ENCODE measurements around the gene CNTN4. TPM values are rescaled to one million over a fixed set of nuclear protein-coding genes. Genes with fewer than 3 reads are reported as not detected.
"Not testable (repeated sequence)": the region's sequence is repeated elsewhere in the genome, so short reads cannot be mapped to it uniquely, and the experiment has no call there.

CNTN4 gene
- total RNA-seq, 1 donor from 2014 or later = 22.1 TPM

GRCh38 chr3:2985479-2985878, 886.8 kb downstream of the CNTN4 start:
- no peak overlapping the region for H3K4me3 ChIP-seq
- DNase-seq (ENCODE audit: extremely low spot score in 2 of 2) = no peak
- TF ChIP-seq POLR2AphosphoS5 (IDR thresholded peaks at IDR 0.05; ENCODE audit: insufficient read depth in 1 of 2, low read depth in 1 of 2) (no peak), POLR2A (IDR thresholded peaks at IDR 0.05) (no peak), CTCF (IDR thresholded peaks at IDR 0.05) (no peak)
- H3K27me3 ChIP-seq = no peaks in the 10 kb centered on the region
- no peaks in the 10 kb centered on the region for H3K4me1 ChIP-seq
- intact Hi-C loops (cut with DNase I) = no loop called here
- H3K27ac ChIP-seq = no peak overlapping the region
- no peaks in the 10 kb centered on the region for H3K9me3 ChIP-seq
- H3K36me3 ChIP-seq = no peaks in the 10 kb centered on the region

- no peak for DNase-seq (ENCODE audit: extremely low spot score in 2 of 2)
- TF ChIP-seq CTCF (IDR thresholded peaks at IDR 0.05) (no peak), POLR2A (IDR thresholded peaks at IDR 0.05) (no peak), POLR2AphosphoS5 (IDR thresholded peaks at IDR 0.05; ENCODE audit: insufficient read depth in 1 of 2, low read depth in 1 of 2) (no peak)
- intact Hi-C loops (cut with DNase I) = no loop called here
- Histone ChIP-seq H3K9me3 (no peaks in the 10 kb centered on the region), H3K27me3 (no peaks in the 10 kb centered on the region), H3K27ac (no peak overlapping the region), H3K36me3 (no peaks in the 10 kb centered on the region), H3K4me3 (no peak overlapping the region), H3K4me1 (no peaks in the 10 kb centered on the region)
Measured at GRCh38 chr3:2992534-2992933, 893.9 kb downstream of the CNTN4 start.

- H3K27me3 ChIP-seq; H3K4me3 ChIP-seq; H3K36me3 ChIP-seq; DNase-seq (ENCODE audit: extremely low spot score in 2 of 2); H3K4me1 ChIP-seq; H3K27ac ChIP-seq; intact Hi-C loops (cut with DNase I); H3K9me3 ChIP-seq: not testable (repeated sequence)
Measured at GRCh38 chr3:2993130-2993529, 894.5 kb downstream of the CNTN4 start.

- TF ChIP-seq POLR2AphosphoS5 (IDR thresholded peaks at IDR 0.05; ENCODE audit: insufficient read depth in 1 of 2, low read depth in 1 of 2) (no peak), CTCF (IDR thresholded peaks at IDR 0.05) (no peak), POLR2A (IDR thresholded peaks at IDR 0.05) (no peak)
- Histone ChIP-seq H3K27ac (no peak overlapping the region), H3K4me1 (no peaks in the 10 kb centered on the region), H3K9me3 (no peaks in the 10 kb centered on the region), H3K4me3 (no peak overlapping the region), H3K36me3 (no peaks in the 10 kb centered on the region), H3K27me3 (no peaks in the 10 kb centered on the region)
- no peak for DNase-seq (ENCODE audit: extremely low spot score in 2 of 2)
- intact Hi-C loops (cut with DNase I) = no loop called here
Measured at GRCh38 chr3:2993736-2994135, 895.1 kb downstream of the CNTN4 start.

GRCh38 chr3:2995195-2995594, 896.5 kb downstream of the CNTN4 start:
- Histone ChIP-seq H3K4me1 (no peaks in the 10 kb centered on the region), H3K36me3 (no peaks in the 10 kb centered on the region), H3K4me3 (no peak overlapping the region), H3K9me3 (no peaks in the 10 kb centered on the region), H3K27ac (no peak overlapping the region), H3K27me3 (no peaks in the 10 kb centered on the region)
- intact Hi-C loops (cut with DNase I) = no loop called here
- DNase-seq (ENCODE audit: extremely low spot score in 2 of 2) = no peak
- no peak for TF ChIP-seq CTCF (IDR thresholded peaks at IDR 0.05)
- no peak for TF ChIP-seq POLR2A (IDR thresholded peaks at IDR 0.05)
- no peak for TF ChIP-seq POLR2AphosphoS5 (IDR thresholded peaks at IDR 0.05; ENCODE audit: insufficient read depth in 1 of 2, low read depth in 1 of 2)

Data from vagina (tissue), 2 donors.